K562 (cell line): ENCODE data around the gene NDUFAB1. TPM values are rescaled to one million over a fixed set of nuclear protein-coding genes. Genes with fewer than 3 reads are reported as not detected.

Source experiments
- DNMT1 ChIP-seq: fragments of 450-650 bp; IDR thresholded peaks from 2 replicates; pipeline ENCODE4 v1.6.1; 2016; ENCODE audit warnings: antibody characterized with exemption, mild to moderate bottlenecking
- ESRRA ChIP-seq: fragments of 450-650 bp; IDR thresholded peaks from 2 replicates; pipeline ENCODE4 v1.6.1; 2014; ENCODE audit warnings: low read depth, mild to moderate bottlenecking, moderate library complexity, borderline replicate concordance
- FOXA1 ChIP-seq: fragments of 450-650 bp; IDR thresholded peaks from 2 replicates; pipeline ENCODE4 v1.6.1; 2016; ENCODE audit warnings: mild to moderate bottlenecking, borderline replicate concordance
- GATAD2A ChIP-seq: fragments of 450-650 bp; IDR thresholded peaks from 2 replicates; pipeline ENCODE4 v1.6.1; 2017
- HDAC8 ChIP-seq: fragments of 450-650 bp; IDR thresholded peaks from 2 replicates; pipeline ENCODE4 v1.6.1; 2016; ENCODE audit warnings: mild to moderate bottlenecking, missing genetic modification characterization, moderate library complexity, missing compliant biosample characterization
- HIVEP1 ChIP-seq: fragments of 250-450 bp; sonication (Bioruptor Pico); IDR thresholded peaks from 2 replicates; pipeline ENCODE4 v1.4.0; 2020; ENCODE audit warnings: mild to moderate bottlenecking
- KAT7 ChIP-seq: sonication (generic); formaldehyde crosslinking; IDR thresholded peaks from 2 replicates; pipeline ENCODE4 v1.8.0; 2022; ENCODE audit warnings: missing genetic modification reagents, mild to moderate bottlenecking, borderline replicate concordance
- PRMT5 ChIP-seq: sonication (generic); formaldehyde crosslinking; IDR thresholded peaks from 2 replicates; pipeline ENCODE4 v1.5.0; 2020; ENCODE audit warnings: missing genetic modification reagents
- TCF7L2 ChIP-seq: fragments of 150-350 bp; IDR thresholded peaks from 2 replicates; pipeline ENCODE4 v1.6.1; 2016; ENCODE audit warnings: low read depth, mild to moderate bottlenecking, low read length, moderate library complexity
- TEAD1 ChIP-seq, 2 experiments: fragments of 450-650 bp in 1 of 2; sonication (generic) in 1 of 2; formaldehyde crosslinking; IDR thresholded peaks; 2 replicates each; pipeline versions ENCODE4 v1.4.0 to v1.8.0; 2020 to 2022; ENCODE audit warnings: mild to moderate bottlenecking in 2 of 2, missing genetic modification reagents in 1 of 2
- ZFP30 ChIP-seq: fragments of 250-450 bp; sonication (Bioruptor Pico); IDR thresholded peaks from 2 replicates; pipeline ENCODE4 v1.8.0; 2022; ENCODE audit warnings: moderate library complexity, mild to moderate bottlenecking, inconsistent platforms, borderline replicate concordance
- ZKSCAN8 ChIP-seq: fragments of 200-800 bp; sonication (Bioruptor generic); IDR thresholded peaks from 2 replicates; pipeline ENCODE4 v1.6.1; 2016; ENCODE audit warnings: missing genetic modification characterization, missing compliant biosample characterization
- ZNF133 ChIP-seq: fragments of 250-450 bp; sonication (Bioruptor Pico); IDR thresholded peaks from 2 replicates; pipeline ENCODE4 v1.4.0; 2020; ENCODE audit warnings: mild to moderate bottlenecking
- ZNF24 ChIP-seq: fragments of 450-650 bp; IDR thresholded peaks from 2 replicates; pipeline ENCODE4 v1.6.1; 2016
- polyA plus RNA-seq, 8 experiments: library from polyadenylated mRNA; depleted of rRNA in 4 of 8; stranded (reverse) in 5 of 8; unstranded in 3 of 8; fragments of >200 nt; fragmentation: Nextera tagmentation in 2 of 8; fragmentation: Illumina TruSeq in 1 of 8; extraction: Ambion mirVana in 2 of 8; extraction: Trizol in 1 of 8; gene quantifications; 2 replicates each; pipeline versions ENCODE4 v1.2.1 to v1.2.3, GENCODE V29; 2011 to 2014; ENCODE audit warnings: inconsistent platforms in 1 of 8, missing spikeins in 1 of 8
- total RNA-seq, 7 experiments: library from RNA; depleted of rRNA in 6 of 7; stranded (reverse); fragments of >200 nt in 6 of 7; fragmentation: Illumina TruSeq in 2 of 7; extraction: Trizol in 2 of 7; gene quantifications; 2 replicates each; pipeline versions ENCODE4 v1.2.1 to v1.2.3, GENCODE V29; 2011 to 2021; ENCODE audit warnings: low replicate concordance in 1 of 7
- TF ChIP-seq, protein P1 (sequence below), 2 experiments: fragments of 450-650 bp in 1 of 2; sonication (generic) in 1 of 2; formaldehyde crosslinking; conservative IDR thresholded peaks; 2 replicates each; pipeline versions ENCODE4 v1.4.0 to v1.8.1; 2020 to 2022; ENCODE audit warnings: mild to moderate bottlenecking in 1 of 2, missing genetic modification reagents in 1 of 2
- TF ChIP-seq, protein P2 (sequence below): fragments of 250-450 bp; sonication (Bioruptor Pico); IDR thresholded peaks from 2 replicates; pipeline ENCODE4 v1.8.0; 2022; ENCODE audit warnings: inconsistent platforms, mild to moderate bottlenecking, moderate library complexity, borderline replicate concordance
- TF ChIP-seq, protein P3 (sequence below): sonication (generic); formaldehyde crosslinking; IDR thresholded peaks from 2 replicates; pipeline ENCODE4 v1.8.0; 2022; ENCODE audit warnings: mild to moderate bottlenecking, low read depth, missing genetic modification reagents
- TF ChIP-seq, protein P4 (sequence below): fragments of 250-450 bp; sonication (Bioruptor Pico); IDR thresholded peaks from 2 replicates; pipeline ENCODE4 v1.5.0; 2020; ENCODE audit warnings: mild to moderate bottlenecking
- TF ChIP-seq, protein P5 (sequence below): fragments of 450-650 bp; IDR thresholded peaks from 2 replicates; pipeline ENCODE4 v1.6.1; 2017; ENCODE audit warnings: antibody characterized with exemption, mild to moderate bottlenecking

Gene NDUFAB1
- total and polyA plus RNA-seq, 9 of the 15 experiments (the other 6 are each of a cell fraction or from before 2014, with no cell fraction given): 123 to 481 (median 238) TPM

DNA sequence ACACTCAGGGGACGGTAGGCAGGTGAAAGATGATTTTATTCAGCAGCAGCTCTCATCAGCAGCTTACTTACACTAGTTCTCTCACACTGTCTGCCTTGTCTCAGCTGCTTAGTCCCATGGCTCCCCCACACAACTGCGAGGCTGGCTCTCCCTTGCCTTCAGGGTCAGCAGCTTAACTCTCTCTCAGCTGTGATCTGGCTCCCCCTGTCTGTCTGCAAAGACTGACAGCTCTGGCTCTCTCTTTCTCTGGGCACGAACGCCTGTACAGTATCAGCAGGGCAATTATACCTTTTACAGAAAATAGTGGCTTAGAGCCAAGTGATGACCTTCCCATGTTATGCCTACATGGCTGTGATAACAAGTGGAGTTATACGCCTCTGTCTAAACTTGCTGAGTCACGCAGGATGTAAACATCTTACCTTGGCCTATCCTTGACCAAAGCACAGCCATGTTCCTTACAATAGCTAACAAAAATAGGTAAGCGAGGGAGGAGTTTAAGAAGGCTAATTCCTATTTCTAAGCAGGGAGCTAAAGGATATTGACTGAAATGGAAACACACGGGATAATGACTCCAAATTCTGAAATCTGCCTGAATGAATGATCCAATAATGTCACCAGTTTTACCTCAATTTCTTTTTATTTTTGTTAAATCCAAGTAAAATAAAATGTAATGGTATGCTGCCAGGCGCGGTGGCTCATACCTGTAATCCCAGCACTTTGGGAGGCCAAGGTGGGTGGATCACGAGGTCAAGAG is 1.1 kb upstream of the NDUFAB1 start (continued):
- peak; percentile 82; the same call in 1 of the 2 replicates for TF ChIP-seq ZFP30 (CRISPR knock-in tag)
- peak; percentile 99 for TF ChIP-seq HDAC8
- peak; percentile 67 for TF ChIP-seq ESRRA
- TF ChIP-seq PRMT5 (CRISPR knock-in tag): no peak
- TF ChIP-seq ZNF133: peak; percentile 92; the same call in 1 of the 2 replicates
- no peak for TF ChIP-seq FOXA1
- peak; percentile 98 for TF ChIP-seq HIVEP1 (CRISPR knock-in tag)
- no peak for TF ChIP-seq TCF7L2
- TF ChIP-seq, protein P1, sequence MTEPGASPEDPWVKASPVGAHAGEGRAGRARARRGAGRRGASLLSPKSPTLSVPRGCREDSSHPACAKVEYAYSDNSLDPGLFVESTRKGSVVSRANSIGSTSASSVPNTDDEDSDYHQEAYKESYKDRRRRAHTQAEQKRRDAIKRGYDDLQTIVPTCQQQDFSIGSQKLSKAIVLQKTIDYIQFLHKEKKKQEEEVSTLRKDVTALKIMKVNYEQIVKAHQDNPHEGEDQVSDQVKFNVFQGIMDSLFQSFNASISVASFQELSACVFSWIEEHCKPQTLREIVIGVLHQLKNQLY (CRISPR knock-in tag; conservative IDR thresholded peaks at IDR 0.05): peak in 1 of 2 experiments; percentile 84; a peak in 1 of 4 replicates
- no peak for TF ChIP-seq DNMT1
- TF ChIP-seq KAT7 (CRISPR knock-in tag): peak; percentile 64; the same call in 1 of the 2 replicates
- peak; percentile 99 for TF ChIP-seq ZKSCAN8 (CRISPR knock-in tag)
- TF ChIP-seq ZNF24: peak; percentile 81
- TF ChIP-seq, protein P2, sequence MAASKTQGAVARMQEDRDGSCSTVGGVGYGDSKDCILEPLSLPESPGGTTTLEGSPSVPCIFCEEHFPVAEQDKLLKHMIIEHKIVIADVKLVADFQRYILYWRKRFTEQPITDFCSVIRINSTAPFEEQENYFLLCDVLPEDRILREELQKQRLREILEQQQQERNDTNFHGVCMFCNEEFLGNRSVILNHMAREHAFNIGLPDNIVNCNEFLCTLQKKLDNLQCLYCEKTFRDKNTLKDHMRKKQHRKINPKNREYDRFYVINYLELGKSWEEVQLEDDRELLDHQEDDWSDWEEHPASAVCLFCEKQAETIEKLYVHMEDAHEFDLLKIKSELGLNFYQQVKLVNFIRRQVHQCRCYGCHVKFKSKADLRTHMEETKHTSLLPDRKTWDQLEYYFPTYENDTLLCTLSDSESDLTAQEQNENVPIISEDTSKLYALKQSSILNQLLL (CRISPR knock-in tag): no peak
- TF ChIP-seq, protein P3, sequence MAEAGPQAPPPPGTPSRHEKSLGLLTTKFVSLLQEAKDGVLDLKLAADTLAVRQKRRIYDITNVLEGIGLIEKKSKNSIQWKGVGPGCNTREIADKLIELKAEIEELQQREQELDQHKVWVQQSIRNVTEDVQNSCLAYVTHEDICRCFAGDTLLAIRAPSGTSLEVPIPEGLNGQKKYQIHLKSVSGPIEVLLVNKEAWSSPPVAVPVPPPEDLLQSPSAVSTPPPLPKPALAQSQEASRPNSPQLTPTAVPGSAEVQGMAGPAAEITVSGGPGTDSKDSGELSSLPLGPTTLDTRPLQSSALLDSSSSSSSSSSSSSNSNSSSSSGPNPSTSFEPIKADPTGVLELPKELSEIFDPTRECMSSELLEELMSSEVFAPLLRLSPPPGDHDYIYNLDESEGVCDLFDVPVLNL (CRISPR knock-in tag): no peak
- TF ChIP-seq, protein P4, sequence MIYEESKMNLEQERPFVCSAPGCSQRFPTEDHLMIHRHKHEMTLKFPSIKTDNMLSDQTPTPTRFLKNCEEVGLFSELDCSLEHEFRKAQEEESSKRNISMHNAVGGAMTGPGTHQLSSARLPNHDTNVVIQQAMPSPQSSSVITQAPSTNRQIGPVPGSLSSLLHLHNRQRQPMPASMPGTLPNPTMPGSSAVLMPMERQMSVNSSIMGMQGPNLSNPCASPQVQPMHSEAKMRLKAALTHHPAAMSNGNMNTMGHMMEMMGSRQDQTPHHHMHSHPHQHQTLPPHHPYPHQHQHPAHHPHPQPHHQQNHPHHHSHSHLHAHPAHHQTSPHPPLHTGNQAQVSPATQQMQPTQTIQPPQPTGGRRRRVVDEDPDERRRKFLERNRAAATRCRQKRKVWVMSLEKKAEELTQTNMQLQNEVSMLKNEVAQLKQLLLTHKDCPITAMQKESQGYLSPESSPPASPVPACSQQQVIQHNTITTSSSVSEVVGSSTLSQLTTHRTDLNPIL (CRISPR knock-in tag): peak; percentile 98
- peak in 1 of 2 experiments; percentile 100; a peak in 2 of 4 replicates for TF ChIP-seq TEAD1 (CRISPR knock-in tag; IDR thresholded peaks at IDR 0.05)
- TF ChIP-seq GATAD2A: peak; percentile 100
- TF ChIP-seq, protein P5, sequence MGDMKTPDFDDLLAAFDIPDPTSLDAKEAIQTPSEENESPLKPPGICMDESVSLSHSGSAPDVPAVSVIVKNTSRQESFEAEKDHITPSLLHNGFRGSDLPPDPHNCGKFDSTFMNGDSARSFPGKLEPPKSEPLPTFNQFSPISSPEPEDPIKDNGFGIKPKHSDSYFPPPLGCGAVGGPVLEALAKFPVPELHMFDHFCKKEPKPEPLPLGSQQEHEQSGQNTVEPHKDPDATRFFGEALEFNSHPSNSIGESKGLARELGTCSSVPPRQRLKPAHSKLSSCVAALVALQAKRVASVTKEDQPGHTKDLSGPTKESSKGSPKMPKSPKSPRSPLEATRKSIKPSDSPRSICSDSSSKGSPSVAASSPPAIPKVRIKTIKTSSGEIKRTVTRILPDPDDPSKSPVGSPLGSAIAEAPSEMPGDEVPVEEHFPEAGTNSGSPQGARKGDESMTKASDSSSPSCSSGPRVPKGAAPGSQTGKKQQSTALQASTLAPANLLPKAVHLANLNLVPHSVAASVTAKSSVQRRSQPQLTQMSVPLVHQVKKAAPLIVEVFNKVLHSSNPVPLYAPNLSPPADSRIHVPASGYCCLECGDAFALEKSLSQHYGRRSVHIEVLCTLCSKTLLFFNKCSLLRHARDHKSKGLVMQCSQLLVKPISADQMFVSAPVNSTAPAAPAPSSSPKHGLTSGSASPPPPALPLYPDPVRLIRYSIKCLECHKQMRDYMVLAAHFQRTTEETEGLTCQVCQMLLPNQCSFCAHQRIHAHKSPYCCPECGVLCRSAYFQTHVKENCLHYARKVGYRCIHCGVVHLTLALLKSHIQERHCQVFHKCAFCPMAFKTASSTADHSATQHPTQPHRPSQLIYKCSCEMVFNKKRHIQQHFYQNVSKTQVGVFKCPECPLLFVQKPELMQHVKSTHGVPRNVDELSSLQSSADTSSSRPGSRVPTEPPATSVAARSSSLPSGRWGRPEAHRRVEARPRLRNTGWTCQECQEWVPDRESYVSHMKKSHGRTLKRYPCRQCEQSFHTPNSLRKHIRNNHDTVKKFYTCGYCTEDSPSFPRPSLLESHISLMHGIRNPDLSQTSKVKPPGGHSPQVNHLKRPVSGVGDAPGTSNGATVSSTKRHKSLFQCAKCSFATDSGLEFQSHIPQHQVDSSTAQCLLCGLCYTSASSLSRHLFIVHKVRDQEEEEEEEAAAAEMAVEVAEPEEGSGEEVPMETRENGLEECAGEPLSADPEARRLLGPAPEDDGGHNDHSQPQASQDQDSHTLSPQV: peak; percentile 100
